ACC112 (cell line): ENCODE results near the gene ANKRD6.

Experiments
- H2AFZ ChIP-seq: fragments of 200-600 bp; sonication (generic); one replicate; pipeline ENCODE4 v1.6.0; 2017; ENCODE audit warnings: antibody characterized with exemption, low read length; ENCODE audit not compliant: unreplicated experiment
- H3K27ac ChIP-seq: fragments of 200-600 bp; sonication (generic); 2 replicates; pipeline ENCODE4 v1.5.1; 2014; ENCODE audit warnings: low read depth, mild to moderate bottlenecking, antibody characterized with exemption, low read length, moderate library complexity
- H3K27me3 ChIP-seq: fragments of 200-600 bp; sonication (generic); 2 replicates; pipeline ENCODE4 v1.6.1; 2014; ENCODE audit warnings: mild to moderate bottlenecking, antibody characterized with exemption, low read length, moderate library complexity, mixed read lengths; ENCODE audit not compliant: insufficient read depth
- H3K36me3 ChIP-seq: fragments of 200-600 bp; sonication (generic); 2 replicates; pipeline ENCODE4 v1.6.1; 2016; ENCODE audit warnings: mild to moderate bottlenecking, antibody characterized with exemption, low read length, moderate library complexity, mixed read lengths; ENCODE audit not compliant: insufficient read depth
- H3K4me1 ChIP-seq: fragments of 200-600 bp; sonication (generic); one replicate; pipeline ENCODE4 v1.6.1; 2016; ENCODE audit warnings: low read length, mixed read lengths; ENCODE audit not compliant: insufficient read depth, unreplicated experiment, control insufficient read depth
- H3K4me3 ChIP-seq: fragments of 200-600 bp; sonication (generic); 2 replicates; pipeline ENCODE4 v1.5.1; 2014; ENCODE audit warnings: mild to moderate bottlenecking, low read depth, low read length
- H3K79me2 ChIP-seq: fragments of 200-600 bp; sonication (generic); one replicate; pipeline ENCODE4 v1.6.0; 2016; ENCODE audit warnings: low read length; ENCODE audit not compliant: control insufficient read depth, unreplicated experiment, insufficient read depth

The ANKRD6 gene

GRCh38 chr6:89467437-89467836 is 34.5 kb downstream of the ANKRD6 start:
- no peak overlapping the region for H3K27ac ChIP-seq
- H3K36me3 ChIP-seq: no peaks in the 10 kb centered on the region
- no peak overlapping the region for H2AFZ ChIP-seq
- H3K79me2 ChIP-seq: no peaks in the 10 kb centered on the region
- no peaks in the 10 kb centered on the region for H3K27me3 ChIP-seq
- H3K4me3 ChIP-seq: no peak overlapping the region
- H3K4me1 ChIP-seq: no peaks in the 10 kb centered on the region

- no peaks in the 10 kb centered on the region for H3K36me3 ChIP-seq
- H3K4me1 ChIP-seq: no peaks in the 10 kb centered on the region
- no peaks in the 10 kb centered on the region for H3K27me3 ChIP-seq
- no peak overlapping the region for H3K27ac ChIP-seq
- no peak overlapping the region for H3K4me3 ChIP-seq
- H3K79me2 ChIP-seq: no peaks in the 10 kb centered on the region
- no peak overlapping the region for H2AFZ ChIP-seq
Measured at GRCh38 chr6:89468998-89469397, 36.0 kb downstream of the ANKRD6 start.

GRCh38 chr6:89471287-89471867 is 38.4 kb downstream of the ANKRD6 start:
- H3K36me3 ChIP-seq: no peaks in the 10 kb centered on the region
- no peak overlapping the region for H3K4me3 ChIP-seq
- no peak overlapping the region for H2AFZ ChIP-seq
- H3K27ac ChIP-seq: no peak overlapping the region
- H3K79me2 ChIP-seq: no peaks in the 10 kb centered on the region
- H3K4me1 ChIP-seq: peaks cover 14% of the 10 kb centered on the region
- H3K27me3 ChIP-seq: no peaks in the 10 kb centered on the region

- peak overlapping the region; percentile 61 for H3K4me3 ChIP-seq
- peak overlapping the region; percentile 72 for H3K27ac ChIP-seq
- H3K36me3 ChIP-seq: no peaks in the 10 kb centered on the region
- peak overlapping the region; percentile 81 for H2AFZ ChIP-seq
- no peaks in the 10 kb centered on the region for H3K79me2 ChIP-seq
- H3K4me1 ChIP-seq: peaks cover 14% of the 10 kb centered on the region
- no peaks in the 10 kb centered on the region for H3K27me3 ChIP-seq
Measured at GRCh38 chr6:89475101-89475500, 42.1 kb downstream of the ANKRD6 start.

- Histone ChIP-seq H3K79me2 (no peaks in the 10 kb centered on the region), H3K36me3 (no peaks in the 10 kb centered on the region), H3K27me3 (no peaks in the 10 kb centered on the region), H2AFZ (peak overlapping the region; percentile 81), H3K27ac (peak overlapping the region; percentile 72), H3K4me3 (peak overlapping the region; percentile 61), H3K4me1 (peaks cover 14% of the 10 kb centered on the region)
Measured at GRCh38 chr6:89475634-89476033, 42.7 kb downstream of the ANKRD6 start.

GRCh38 chr6:89479897-89480296 is 46.9 kb downstream of the ANKRD6 start:
- Histone ChIP-seq H3K36me3 (no peaks in the 10 kb centered on the region), H3K4me1 (peaks cover 30% of the 10 kb centered on the region), H3K79me2 (no peaks in the 10 kb centered on the region), H3K4me3 (no peak overlapping the region), H3K27me3 (no peaks in the 10 kb centered on the region), H3K27ac (no peak overlapping the region), H2AFZ (no peak overlapping the region)

GRCh38 chr6:89481695-89482094 is 48.7 kb downstream of the ANKRD6 start:
- H3K27ac ChIP-seq: no peak overlapping the region
- no peaks in the 10 kb centered on the region for H3K27me3 ChIP-seq
- H3K79me2 ChIP-seq: no peaks in the 10 kb centered on the region
- H3K36me3 ChIP-seq: no peaks in the 10 kb centered on the region
- H2AFZ ChIP-seq: no peak overlapping the region
- peaks cover 17% of the 10 kb centered on the region for H3K4me1 ChIP-seq
- H3K4me3 ChIP-seq: no peak overlapping the region

GRCh38 chr6:89482126-89482525 is 49.2 kb downstream of the ANKRD6 start:
- H2AFZ ChIP-seq: no peak overlapping the region
- no peaks in the 10 kb centered on the region for H3K36me3 ChIP-seq
- no peak overlapping the region for H3K4me3 ChIP-seq
- H3K27ac ChIP-seq: no peak overlapping the region
- peaks cover 17% of the 10 kb centered on the region for H3K4me1 ChIP-seq
- H3K79me2 ChIP-seq: no peaks in the 10 kb centered on the region
- H3K27me3 ChIP-seq: no peaks in the 10 kb centered on the region

GRCh38 chr6:89483111-89483720 is 50.3 kb downstream of the ANKRD6 start:
- Histone ChIP-seq H2AFZ (peak overlapping the region; percentile 65), H3K27ac (no peak overlapping the region)

GRCh38 chr6:89485320-89485719 is 52.4 kb downstream of the ANKRD6 start:
- H3K79me2 ChIP-seq: no peaks in the 10 kb centered on the region
- no peaks in the 10 kb centered on the region for H3K27me3 ChIP-seq
- H3K4me3 ChIP-seq: no peak overlapping the region
- H2AFZ ChIP-seq: no peak overlapping the region
- peaks cover 17% of the 10 kb centered on the region for H3K4me1 ChIP-seq
- no peaks in the 10 kb centered on the region for H3K36me3 ChIP-seq
- no peak overlapping the region for H3K27ac ChIP-seq

More at GRCh38 chr6:89483111-89483720, 50.3 kb downstream of the ANKRD6 start:
- Histone ChIP-seq H3K4me3 (no peak overlapping the region), H3K27me3 (no peaks in the 10 kb centered on the region), H3K4me1 (peaks cover 17% of the 10 kb centered on the region), H3K79me2 (no peaks in the 10 kb centered on the region), H3K36me3 (no peaks in the 10 kb centered on the region)

- no peak overlapping the region for H2AFZ ChIP-seq
- H3K27ac ChIP-seq: no peak overlapping the region
- peaks cover 6% of the 10 kb centered on the region for H3K4me1 ChIP-seq
- no peaks in the 10 kb centered on the region for H3K27me3 ChIP-seq
- H3K4me3 ChIP-seq: no peak overlapping the region
- no peaks in the 10 kb centered on the region for H3K36me3 ChIP-seq
- H3K79me2 ChIP-seq: no peaks in the 10 kb centered on the region
Measured at GRCh38 chr6:89487864-89488263, 54.9 kb downstream of the ANKRD6 start.
